Suprapubic skin (tissue), 4 donors: ENCODE measurements around the gene XAF1.

Source experiments
- CTCF ChIP-seq, 2 donors: fragments of 200-600 bp in 1 of 2; fragments of 450-650 bp in 1 of 2; sonication (generic) in 1 of 2; IDR thresholded peaks; one replicate each; pipeline ENCODE4 v1.5.1; 2016 to 2019; ENCODE audit warnings: antibody characterized with exemption in 2 of 2, mild to moderate bottlenecking in 1 of 2, moderate library complexity in 1 of 2
- EP300 ChIP-seq: sonication (generic); formaldehyde crosslinking; IDR thresholded peaks from one replicate; pipeline ENCODE4 v1.6.1; 2017; ENCODE audit warnings: antibody characterized with exemption
- POLR2AphosphoS5 ChIP-seq, 3 donors: sonication (generic); formaldehyde crosslinking; IDR thresholded peaks; one replicate each; pipeline ENCODE4 v1.6.1; 2017; ENCODE audit warnings: antibody characterized with exemption in 3 of 3

DNA sequence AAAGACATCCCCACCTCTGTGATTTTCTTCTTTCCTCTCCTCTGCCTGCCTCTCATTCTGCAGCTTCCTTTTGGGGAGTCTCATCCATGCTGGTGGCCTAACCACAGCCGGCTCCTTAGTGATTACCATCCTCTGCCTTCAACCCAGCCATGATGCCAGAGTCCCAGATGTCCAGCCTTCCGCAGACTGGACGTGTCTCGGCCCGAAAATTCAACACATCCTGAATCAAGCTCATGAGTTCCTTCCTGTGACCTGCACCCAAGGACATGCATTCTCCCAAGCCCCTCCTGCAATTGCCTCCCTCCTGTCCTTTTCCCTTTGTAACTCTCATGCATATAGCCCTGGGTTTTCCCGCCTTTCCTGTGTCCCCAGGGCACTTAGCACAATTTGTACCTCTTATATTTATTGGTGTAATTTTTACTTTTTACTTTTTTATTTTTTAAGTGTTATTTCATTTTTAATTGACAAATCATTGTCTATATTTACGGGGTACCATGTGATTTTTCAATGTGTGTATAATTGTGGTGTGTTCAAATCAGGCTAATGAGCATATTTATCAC, 41.5 kb upstream of the XAF1 start:
- TF ChIP-seq CTCF (IDR thresholded peaks at IDR 0.05) (no peak), POLR2AphosphoS5 (IDR thresholded peaks at IDR 0.05) (no peak), EP300 (no peak)
